HL-60 (cell line): ENCODE measurements around the gene FBXW7.

Source experiments
- DNase-seq, 2 experiments: peaks; one replicate each; pipeline ENCODE4 v3.0.0-alpha.2; 2010 to 2020; ENCODE audit warnings: low read depth in 1 of 2, low spot score in 1 of 2
- H3K27ac ChIP-seq: fragments of 250-450 bp; sonication (Bioruptor Pico); replicated peaks from 2 replicates; pipeline ENCODE4 v1.5.1; 2020; ENCODE audit warnings: mild to moderate bottlenecking, moderate library complexity
- H3K27me3 ChIP-seq: fragments of 250-450 bp; sonication (Bioruptor Pico); 2 replicates; pipeline ENCODE4 v1.5.1; 2021; ENCODE audit warnings: mild to moderate bottlenecking, moderate library complexity; ENCODE audit not compliant: insufficient read depth, poor library complexity, severe bottlenecking
- H3K4me3 ChIP-seq: replicated peaks from 2 replicates; pipeline ENCODE4 v1.5.1; 2011; ENCODE audit warnings: mild to moderate bottlenecking, control low read depth, low read length; ENCODE audit not compliant: insufficient read depth
- CTCF ChIP-seq: IDR thresholded peaks from one replicate; pipeline ENCODE4 v1.5.1; 2011; ENCODE audit warnings: low read length, control low read depth, inconsistent platforms; ENCODE audit not compliant: insufficient read depth
- GABPA ChIP-seq: IDR thresholded peaks from 2 replicates; pipeline ENCODE4 v1.6.1; 2012; ENCODE audit warnings: low read depth
- POLR2AphosphoS5 ChIP-seq: IDR thresholded peaks from 2 replicates; pipeline ENCODE4 v1.6.1; 2012; ENCODE audit warnings: low read depth
- REST ChIP-seq: IDR thresholded peaks from 2 replicates; pipeline ENCODE4 v1.6.1; 2012; ENCODE audit warnings: low read depth; ENCODE audit not compliant: insufficient replicate concordance
- SPI1 ChIP-seq: IDR thresholded peaks from 2 replicates; pipeline ENCODE4 v1.6.1; 2012; ENCODE audit warnings: low read depth, mild to moderate bottlenecking, borderline replicate concordance

Gene FBXW7

GRCh38 chr4:152289541-152289940 is 246.4 kb downstream of the FBXW7 start:
- Histone ChIP-seq H3K27ac (no peak overlapping the region), H3K27me3 (no peaks in the 10 kb centered on the region), H3K4me3 (no peak overlapping the region)
- no peak for TF ChIP-seq CTCF
- no peak for TF ChIP-seq REST
- DNase-seq = no peak

GRCh38 chr4:152283801-152284470 is 252.0 kb downstream of the FBXW7 start:
- no peak for DNase-seq
- Histone ChIP-seq H3K27me3 (no peaks in the 10 kb centered on the region), H3K4me3 (no peak overlapping the region), H3K27ac (no peak overlapping the region)
- TF ChIP-seq POLR2AphosphoS5 (no peak), GABPA (no peak), SPI1 (no peak), REST (no peak), CTCF (no peak)

GRCh38 chr4:152281822-152282221 is 254.1 kb downstream of the FBXW7 start:
- TF ChIP-seq SPI1 (no peak), CTCF (no peak), GABPA (no peak), POLR2AphosphoS5 (no peak), REST (no peak)
- DNase-seq = no peak

More at GRCh38 chr4:152281822-152282221, 254.1 kb downstream of the FBXW7 start:
- H3K4me3 ChIP-seq = no peak overlapping the region
- H3K27ac ChIP-seq = no peak overlapping the region
- no peaks in the 10 kb centered on the region for H3K27me3 ChIP-seq
